HG03066 (cell line): ENCODE data around the gene PMEL.
"Not testable (repeated sequence)": the region's sequence is repeated elsewhere in the genome, so short reads cannot be mapped to it uniquely, and the experiment has no call there.

Experiments
- ATAC-seq: cut with Tn5 transposase; IDR thresholded peaks from one replicate; pipeline ENCODE4 v1.9.1; 2021; ENCODE audit warnings: low read depth; ENCODE audit not compliant: unreplicated experiment

The PMEL gene

GRCh38 chr12:55983232-55983842, 17.5 kb upstream of the PMEL start:
- no peak for ATAC-seq

DNA sequence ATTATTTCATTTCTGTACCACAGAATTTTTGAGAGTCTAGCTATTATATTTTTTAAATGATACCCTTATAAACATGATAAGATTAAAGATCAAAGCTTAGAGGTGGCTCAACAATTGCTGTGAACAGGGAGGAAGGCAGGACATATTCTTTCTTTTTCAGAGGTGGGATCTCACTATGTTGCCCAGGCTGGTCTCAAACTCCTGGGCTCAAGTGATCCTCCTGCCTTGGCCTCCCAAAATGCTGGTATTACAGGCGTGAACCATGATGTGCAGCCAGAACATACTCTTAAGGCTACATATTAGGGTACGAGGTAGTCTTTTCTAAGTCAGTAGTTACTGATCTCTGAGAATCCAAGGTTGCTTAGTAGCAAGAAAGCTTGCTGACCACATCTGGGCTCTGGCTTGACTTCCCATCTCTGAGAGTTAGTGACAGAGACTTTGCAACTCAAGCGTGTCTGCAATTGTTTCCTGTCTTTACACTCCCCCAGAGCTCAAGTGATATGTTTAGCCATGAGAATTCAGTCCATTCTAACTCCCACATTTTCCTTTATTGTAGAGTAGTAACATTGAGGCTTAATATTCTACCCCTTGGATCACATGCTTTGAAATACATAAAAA, 16.6 kb upstream of the PMEL start:
- ATAC-seq: peak; percentile 97

DNA sequence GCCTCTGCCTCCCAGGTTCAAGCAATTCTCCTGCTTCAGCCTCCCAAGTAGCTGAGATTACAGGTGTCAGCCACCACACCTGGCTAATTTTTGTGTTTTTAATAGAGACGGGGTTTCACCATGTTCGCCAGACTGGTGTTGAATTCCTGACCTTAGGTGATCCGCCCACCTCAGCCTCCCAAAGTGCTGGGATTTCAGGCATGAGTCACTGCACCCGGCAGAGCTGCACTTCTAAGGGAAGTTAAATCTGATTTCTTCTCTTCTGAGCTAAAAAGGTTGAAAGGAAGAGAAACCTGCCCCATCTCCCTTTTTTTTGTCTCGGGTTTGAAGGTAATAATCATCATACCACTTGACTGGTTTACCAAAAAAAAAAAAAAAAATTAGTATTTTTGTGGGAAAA, 16.0 kb upstream of the PMEL start:
- ATAC-seq: not testable (repeated sequence)

DNA sequence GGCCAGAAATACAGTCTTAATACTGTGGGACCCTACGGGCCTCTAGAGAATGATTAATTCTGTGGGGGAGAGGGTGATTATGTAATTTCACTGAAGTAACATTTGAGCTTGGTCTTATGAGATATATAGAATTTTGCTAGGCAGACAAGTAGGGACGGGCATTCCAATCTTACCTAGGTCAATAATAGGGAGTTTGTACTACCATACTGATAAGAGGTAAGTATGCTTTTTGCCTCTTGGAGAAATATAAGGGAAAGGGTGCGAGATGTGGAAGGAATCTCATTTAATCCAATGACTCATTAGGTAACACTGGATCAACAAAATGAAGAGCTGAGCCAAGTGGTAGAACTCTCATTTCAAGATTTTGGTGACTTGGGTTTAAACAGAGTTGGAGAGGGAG, 13.2 kb upstream of the PMEL start:
- no peak for ATAC-seq

DNA sequence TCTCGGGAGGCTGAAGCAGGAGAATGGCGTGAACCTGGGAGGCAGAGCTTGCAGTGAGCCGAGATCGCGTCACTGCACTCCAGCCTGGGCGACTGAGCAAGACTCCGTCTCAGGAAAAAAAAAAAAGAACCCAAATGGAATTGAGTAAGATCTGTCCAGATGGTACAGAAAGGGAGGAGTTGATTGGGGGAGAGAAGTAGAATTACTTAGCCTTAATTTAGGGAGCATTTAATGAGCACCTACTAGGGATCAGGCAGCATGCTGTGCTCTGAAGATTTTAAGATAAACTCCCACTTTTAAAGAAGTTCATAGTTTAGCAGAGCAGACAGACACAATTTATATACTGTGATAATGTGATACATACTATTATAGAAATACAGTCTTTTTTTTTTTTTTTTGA, 12.6 kb upstream of the PMEL start:
- ATAC-seq: no peak

- peak; percentile 19 for ATAC-seq
These were observed 8.5 kb upstream of the PMEL start for GRCh38 chr12:55974308-55974730.

- peak; percentile 93 for ATAC-seq
These were observed 7.9 kb upstream of the PMEL start, which contains the start of gene RAB5B for GRCh38 chr12:55973599-55974307. Gene RAB5B (plus strand): TSS chr12:55974078. CDS start chr12:55986961, 12,883 bp downstream.

DNA sequence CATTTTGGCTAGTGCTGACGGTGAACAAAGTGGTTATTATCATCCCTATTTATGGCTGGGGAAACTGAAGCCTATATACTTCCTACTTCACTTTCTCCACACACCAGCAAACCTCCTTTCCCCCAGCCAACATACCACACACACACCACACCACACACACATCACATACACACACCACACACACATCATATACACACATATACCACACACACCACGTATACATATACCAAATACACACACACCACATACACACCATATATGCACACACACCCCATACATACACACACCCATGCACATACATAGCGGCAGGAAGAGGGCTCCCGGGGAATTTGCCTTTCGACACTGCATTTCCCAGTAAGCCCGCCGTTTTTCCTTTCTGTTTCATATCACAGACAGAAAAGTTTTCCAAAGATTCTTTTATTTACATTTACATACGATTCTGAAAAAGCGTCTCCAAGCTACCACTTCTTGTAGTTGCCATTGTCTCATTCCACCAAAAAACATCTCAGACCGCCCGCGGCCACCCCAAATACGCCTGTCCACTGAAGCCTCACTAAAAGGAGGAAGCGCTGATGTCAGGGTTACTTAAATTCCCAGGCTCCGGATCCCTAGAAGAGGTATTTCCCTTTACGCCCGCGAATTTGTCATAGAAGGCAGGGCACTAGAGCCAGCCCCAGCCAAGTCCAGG, 7.2 kb upstream of the PMEL start:
- no peak for ATAC-seq

GRCh38 chr12:55972456-55972855, 6.6 kb upstream of the PMEL start:
- no peak for ATAC-seq

GRCh38 chr12:55972042-55972441, 6.2 kb upstream of the PMEL start:
- ATAC-seq: no peak

- no peak for ATAC-seq
These were observed 4.9 kb upstream of the PMEL start for GRCh38 chr12:55970775-55971174.

DNA sequence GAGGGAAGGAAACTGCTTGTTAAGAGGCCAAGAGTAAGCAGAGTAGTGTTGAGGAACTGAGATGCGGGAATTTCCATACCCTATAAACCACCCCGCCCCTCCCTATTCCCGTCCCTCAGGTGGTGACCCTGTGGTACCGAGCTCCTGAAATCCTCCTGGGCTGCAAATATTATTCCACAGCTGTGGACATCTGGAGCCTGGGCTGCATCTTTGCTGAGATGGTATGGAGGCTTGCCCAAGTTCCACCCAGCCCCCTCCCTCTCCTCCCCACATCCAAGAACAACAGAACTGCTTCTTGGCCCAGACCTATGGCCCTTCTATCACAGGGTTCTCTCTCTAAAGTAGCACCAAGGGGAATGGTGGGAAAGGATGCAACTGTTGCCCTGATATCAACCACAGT, 3.5 kb upstream of the PMEL start:
- ATAC-seq: no peak

- ATAC-seq: peak; percentile 96
These were observed 803 bp upstream of the PMEL start, which contains the start of gene CDK2 for GRCh38 chr12:55966408-55967281. Gene CDK2 (plus strand): TSS chr12:55966830. CDS start chr12:55967009, 179 bp downstream.

DNA sequence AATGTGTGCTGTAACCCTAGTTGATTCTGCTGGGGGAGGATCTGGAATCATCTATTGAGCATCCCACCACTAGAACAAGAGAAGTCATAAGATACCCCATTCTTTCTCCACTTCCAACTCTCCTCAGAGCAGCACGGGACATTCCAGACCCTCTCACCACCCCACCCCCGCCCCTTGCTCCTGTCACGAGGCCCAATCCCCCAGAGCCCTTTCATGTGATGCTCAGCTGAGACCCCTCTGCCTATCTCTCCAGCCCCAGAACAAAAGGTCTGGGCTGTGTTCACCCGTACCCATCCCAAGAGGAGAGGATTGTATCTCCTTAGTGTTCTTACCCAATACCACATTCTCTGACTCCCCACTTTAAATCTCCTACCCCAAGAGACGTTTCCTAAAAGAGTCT, 602 bp downstream of the PMEL start:
- ATAC-seq: no peak

GRCh38 chr12:55963760-55964159, 2.1 kb downstream of the PMEL start:
- no peak for ATAC-seq

- no peak for ATAC-seq
These were observed 8.6 kb downstream of the PMEL start for GRCh38 chr12:55957106-55957859.

DNA sequence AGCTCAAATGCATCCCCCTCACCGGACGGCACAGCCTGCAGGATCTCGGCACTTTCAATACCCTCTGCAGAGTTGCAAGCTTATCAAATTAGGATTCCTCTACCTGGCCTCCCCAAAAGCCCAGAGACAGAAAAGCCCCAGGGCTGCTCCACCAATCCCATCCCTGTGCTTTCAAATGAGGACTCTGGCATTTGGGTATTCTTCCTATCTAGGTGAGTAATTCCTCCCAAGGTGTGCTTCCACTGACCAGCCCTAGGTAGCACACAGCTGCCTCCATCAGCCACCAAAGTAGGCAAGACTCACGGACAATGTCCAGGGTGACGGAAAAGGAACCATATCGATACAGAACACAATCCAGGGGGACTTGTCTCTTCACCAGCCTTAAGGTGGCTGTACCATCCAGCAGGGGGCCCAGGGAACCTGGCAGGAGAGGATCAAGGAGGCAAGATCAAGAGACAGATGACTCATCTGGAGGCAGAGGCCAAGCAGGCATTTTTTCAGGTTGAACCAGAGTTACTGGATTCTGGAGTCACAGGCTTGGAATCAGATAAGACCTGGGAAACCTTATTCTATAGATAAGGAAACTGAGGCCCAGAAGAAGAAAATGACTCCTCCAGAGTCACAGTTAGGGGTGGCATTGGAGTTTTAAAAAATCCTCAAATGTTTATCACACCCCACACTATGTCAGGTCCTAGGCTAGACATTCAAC, 9.9 kb downstream of the PMEL start:
- ATAC-seq: no peak

GRCh38 chr12:55955344-55955743, 10.5 kb downstream of the PMEL start:
- ATAC-seq: no peak

DNA sequence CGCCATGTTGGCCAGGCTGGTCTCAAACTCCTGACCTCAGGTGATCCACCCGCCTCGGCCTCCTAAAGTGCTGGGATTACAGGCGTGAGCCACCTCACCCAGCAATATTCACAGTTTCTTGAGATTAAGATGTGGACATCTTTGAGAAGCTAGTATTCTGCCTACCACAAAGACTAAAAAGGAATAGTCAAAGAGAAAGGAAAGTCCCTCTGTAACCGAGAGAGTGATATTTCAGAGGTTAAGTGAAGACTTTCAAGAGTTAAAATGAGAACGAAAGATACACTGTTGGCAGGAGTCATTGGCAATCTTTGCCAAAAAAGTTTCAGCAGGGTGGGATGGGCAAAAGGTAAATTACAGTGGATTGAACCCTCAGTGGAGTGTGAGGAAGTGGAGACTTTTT, 19.3 kb downstream of the PMEL start:
- no peak for ATAC-seq
